NT2/D1 (cell line): Measurements from ENCODE around the gene PIWIL4.

Experiments
- DNase-seq: peaks from one replicate; pipeline ENCODE4 v3.0.0-alpha.2; 2011; ENCODE audit warnings: low read depth, low spot score
- H3K27me3 ChIP-seq: 2 replicates; pipeline ENCODE4 v1.6.0; 2011; ENCODE audit warnings: mild to moderate bottlenecking; ENCODE audit not compliant: insufficient read length, insufficient read depth
- H3K36me3 ChIP-seq: 2 replicates; pipeline ENCODE4 v1.6.1; 2011; ENCODE audit warnings: mild to moderate bottlenecking, low read length, mixed read lengths; ENCODE audit not compliant: insufficient read depth, insufficient read length
- H3K4me1 ChIP-seq: 2 replicates; pipeline ENCODE4 v1.5.1; 2011; ENCODE audit not compliant: insufficient read depth, insufficient read length
- H3K4me3 ChIP-seq: 2 replicates; pipeline ENCODE4 v1.5.1; 2011; ENCODE audit warnings: low read depth; ENCODE audit not compliant: insufficient read length
- H3K9ac ChIP-seq: 2 replicates; pipeline ENCODE4 v1.6.0; 2011; ENCODE audit warnings: low read depth; ENCODE audit not compliant: insufficient read length
- H3K9me3 ChIP-seq: 2 replicates; pipeline ENCODE4 v1.5.1; 2011; ENCODE audit warnings: mild to moderate bottlenecking, low read length; ENCODE audit not compliant: insufficient read depth
- SUZ12 ChIP-seq: IDR thresholded peaks from 2 replicates; pipeline ENCODE4 v1.6.1; 2011; ENCODE audit not compliant: insufficient read length, insufficient read depth; ENCODE audit errors: extremely low read depth
- YY1 ChIP-seq: IDR thresholded peaks from 2 replicates; pipeline ENCODE4 v1.6.1; 2011; ENCODE audit not compliant: insufficient read length, insufficient read depth
- ZNF274 ChIP-seq: IDR thresholded peaks from 2 replicates; pipeline ENCODE4 v1.6.1; 2011; ENCODE audit warnings: mild to moderate bottlenecking, low read depth, low read length

PIWIL4 gene

GRCh38 chr11:94543695-94544645 is 23.2 kb upstream of the PIWIL4 start, which contains the start of gene FUT4:
Gene FUT4, plus strand, starts transcription at chr11:94543921. Its CDS starts 213 bp downstream, at chr11:94544134.
- H3K4me3 ChIP-seq: peak within 1 kb of the TSS; percentile 56
- peak; percentile 75 for DNase-seq
- no peaks in the 10 kb centered on the region for H3K9me3 ChIP-seq
- peak within 1 kb of the TSS; percentile 74 for H3K9ac ChIP-seq
- TF ChIP-seq SUZ12 (no peak), ZNF274 (no peak), YY1 (no peak)
- H3K36me3 ChIP-seq: peaks cover 3% of the 10 kb centered on the region
- H3K4me1 ChIP-seq: no peaks in the 10 kb centered on the region
- no peaks in the 10 kb centered on the region for H3K27me3 ChIP-seq

- H3K4me1 ChIP-seq: no peaks in the 10 kb centered on the region
- H3K9ac ChIP-seq: peak overlapping the region; percentile 74
- peaks cover 3% of the 10 kb centered on the region for H3K36me3 ChIP-seq
- peak overlapping the region; percentile 56 for H3K4me3 ChIP-seq
- H3K9me3 ChIP-seq: no peaks in the 10 kb centered on the region
- no peaks in the 10 kb centered on the region for H3K27me3 ChIP-seq
- TF ChIP-seq YY1: no peak
- no peak for TF ChIP-seq SUZ12
- no peak for TF ChIP-seq ZNF274
- no peak for DNase-seq
Measured at GRCh38 chr11:94544646-94545263, 22.4 kb upstream of the PIWIL4 start.

GRCh38 chr11:94545264-94546161 is 21.7 kb upstream of the PIWIL4 start:
- Histone ChIP-seq H3K9me3 (no peaks in the 10 kb centered on the region), H3K36me3 (peaks cover 3% of the 10 kb centered on the region), H3K4me1 (no peaks in the 10 kb centered on the region), H3K4me3 (peak overlapping the region; percentile 56), H3K9ac (peak overlapping the region; percentile 74), H3K27me3 (no peaks in the 10 kb centered on the region)
- no peak for DNase-seq
- no peak for TF ChIP-seq YY1
- TF ChIP-seq ZNF274: no peak
- TF ChIP-seq SUZ12: no peak

GRCh38 chr11:94546162-94546470 is 21.1 kb upstream of the PIWIL4 start:
- Histone ChIP-seq H3K27me3 (no peaks in the 10 kb centered on the region), H3K36me3 (peaks cover 3% of the 10 kb centered on the region), H3K4me3 (peak overlapping the region; percentile 11), H3K9ac (peak overlapping the region; percentile 44), H3K4me1 (no peaks in the 10 kb centered on the region), H3K9me3 (no peaks in the 10 kb centered on the region)
- no peak for DNase-seq
- TF ChIP-seq YY1: no peak
- TF ChIP-seq ZNF274: no peak
- TF ChIP-seq SUZ12: no peak

GRCh38 chr11:94546886-94547285 is 20.3 kb upstream of the PIWIL4 start:
- H3K9me3 ChIP-seq: no peaks in the 10 kb centered on the region
- no peaks in the 10 kb centered on the region for H3K4me1 ChIP-seq
- peaks cover 3% of the 10 kb centered on the region for H3K36me3 ChIP-seq
- no peaks in the 10 kb centered on the region for H3K27me3 ChIP-seq
- TF ChIP-seq SUZ12: no peak
- no peak for TF ChIP-seq ZNF274
- TF ChIP-seq YY1: no peak
- DNase-seq: no peak
- no peak overlapping the region for H3K4me3 ChIP-seq
- H3K9ac ChIP-seq: no peak overlapping the region

GRCh38 chr11:94549146-94549545 is 18.0 kb upstream of the PIWIL4 start:
- H3K9ac ChIP-seq: no peak overlapping the region
- H3K4me1 ChIP-seq: no peaks in the 10 kb centered on the region
- H3K36me3 ChIP-seq: peaks cover 3% of the 10 kb centered on the region
- no peak overlapping the region for H3K4me3 ChIP-seq
- no peaks in the 10 kb centered on the region for H3K9me3 ChIP-seq
- H3K27me3 ChIP-seq: no peaks in the 10 kb centered on the region
- no peak for DNase-seq
- TF ChIP-seq SUZ12: no peak
- TF ChIP-seq ZNF274: no peak
- no peak for TF ChIP-seq YY1
